GM23338 (cell line): ENCODE results near the gene GPR78. TPM values are rescaled to one million over a fixed set of nuclear protein-coding genes. Genes with fewer than 3 reads are reported as not detected.

Source experiments
- ATAC-seq: fragments of 200-7000 bp; cut with Tn5 transposase; 3 replicates; pipeline ENCODE4 v1.9.1; 2020
- DNase-seq: peaks from one replicate; pipeline ENCODE4 v3.0.0-alpha.2; 2015; ENCODE audit warnings: low spot score
- H2AFZ ChIP-seq: fragments of 200-600 bp; sonication (generic); 2 replicates; pipeline ENCODE4 v1.8.0; 2016; ENCODE audit warnings: antibody characterized with exemption, mild to moderate bottlenecking, moderate library complexity
- H3F3A ChIP-seq: fragments of 200-600 bp; sonication (generic); replicated peaks from 2 replicates; pipeline ENCODE4 v1.8.0; 2017; ENCODE audit warnings: antibody characterized with exemption, mixed run types, low read depth
- H3K27ac ChIP-seq: fragments of 200-600 bp; sonication (generic); 2 replicates; pipeline ENCODE4 v1.6.1; 2016; ENCODE audit warnings: low read depth
- H3K27me3 ChIP-seq: fragments of 200-600 bp; sonication (generic); 2 replicates; pipeline ENCODE4 v1.8.0; 2016; ENCODE audit warnings: mild to moderate bottlenecking, mixed run types, moderate library complexity; ENCODE audit not compliant: insufficient read depth
- H3K36me3 ChIP-seq: fragments of 200-600 bp; sonication (generic); 2 replicates; pipeline ENCODE4 v1.8.0; 2016; ENCODE audit warnings: mild to moderate bottlenecking; ENCODE audit not compliant: insufficient read depth
- H3K4me1 ChIP-seq: fragments of 200-600 bp; sonication (generic); 2 replicates; pipeline ENCODE4 v1.8.0; 2016; ENCODE audit warnings: mild to moderate bottlenecking, moderate library complexity; ENCODE audit not compliant: insufficient read depth
- H3K4me2 ChIP-seq: fragments of 200-600 bp; sonication (generic); 2 replicates; pipeline ENCODE4 v1.7.1; 2017; ENCODE audit warnings: mixed run types
- H3K4me3 ChIP-seq: fragments of 200-600 bp; sonication (generic); 2 replicates; pipeline ENCODE4 v1.6.1; 2016; ENCODE audit warnings: mixed run types
- H3K79me2 ChIP-seq: fragments of 200-600 bp; sonication (generic); replicated peaks from 2 replicates; pipeline ENCODE4 v1.8.0; 2017; ENCODE audit warnings: mild to moderate bottlenecking; ENCODE audit not compliant: insufficient read depth
- H3K9me2 ChIP-seq: fragments of 200-600 bp; sonication (generic); 2 replicates; pipeline ENCODE4 v1.8.0; 2017; ENCODE audit not compliant: insufficient read depth
- H4K20me1 ChIP-seq: fragments of 200-600 bp; sonication (generic); replicated peaks from 2 replicates; pipeline ENCODE4 v1.8.0; 2017; ENCODE audit warnings: mild to moderate bottlenecking; ENCODE audit not compliant: insufficient read depth
- H3K27ac Mint-ChIP-seq: 2 replicates; pipeline ENCODE4 v1.8.0; 2020; ENCODE audit warnings: inconsistent platforms, mild to moderate bottlenecking, moderate library complexity, mixed read lengths
- H3K27me3 Mint-ChIP-seq: 3 replicates; pipeline ENCODE4 v1.8.0; 2022; ENCODE audit warnings: low read depth, mild to moderate bottlenecking, moderate library complexity, mixed read lengths, inconsistent platforms; ENCODE audit not compliant: insufficient read depth, poor library complexity
- H3K36me3 Mint-ChIP-seq: 3 replicates; pipeline ENCODE4 v1.8.0; 2021; ENCODE audit warnings: low read depth, mild to moderate bottlenecking, inconsistent platforms, moderate library complexity, mixed read lengths
- H3K4me1 Mint-ChIP-seq: 3 replicates; pipeline ENCODE4 v1.8.0; 2020; ENCODE audit warnings: mild to moderate bottlenecking, inconsistent platforms, mixed read lengths
- H3K4me3 Mint-ChIP-seq: 3 replicates; pipeline ENCODE4 v1.8.0; 2021; ENCODE audit warnings: moderate library complexity, mild to moderate bottlenecking, inconsistent platforms, mixed read lengths
- H3K9me3 Mint-ChIP-seq: 3 replicates; pipeline ENCODE4 v1.8.0; 2020; ENCODE audit warnings: moderate library complexity, mild to moderate bottlenecking, inconsistent platforms, mixed read lengths
- CREB1 ChIP-seq: fragments of 250-450 bp; sonication (Bioruptor Pico); IDR thresholded peaks from 2 replicates; pipeline ENCODE4 v1.5.0; 2020; ENCODE audit warnings: low read depth, mild to moderate bottlenecking, moderate library complexity
- EZH2 ChIP-seq: fragments of 200-600 bp; sonication (generic); IDR thresholded peaks from one replicate; pipeline ENCODE4 v1.8.0; 2017; ENCODE audit warnings: antibody characterized with exemption, mild to moderate bottlenecking, low read depth; ENCODE audit not compliant: unreplicated experiment
- EZH2phosphoT487 ChIP-seq: fragments of 200-600 bp; sonication (generic); IDR thresholded peaks from one replicate; pipeline ENCODE4 v1.8.1; 2018; ENCODE audit warnings: antibody characterized with exemption; ENCODE audit not compliant: unreplicated experiment
- POLR2AphosphoS5 ChIP-seq: IDR thresholded peaks from 2 replicates; pipeline ENCODE4 v1.6.1; 2016; ENCODE audit warnings: antibody characterized with exemption, low read depth
- ZNF331 ChIP-seq: fragments of 250-450 bp; sonication (Bioruptor Pico); IDR thresholded peaks from 2 replicates; pipeline ENCODE4 v1.5.0; 2020; ENCODE audit warnings: low read depth, mild to moderate bottlenecking, moderate library complexity
- ZNF462 ChIP-seq: fragments of 250-450 bp; sonication (Bioruptor Pico); IDR thresholded peaks from 2 replicates; pipeline ENCODE4 v1.5.0; 2020; ENCODE audit warnings: mild to moderate bottlenecking, moderate library complexity
- polyA plus RNA-seq: library from polyadenylated mRNA; unstranded; fragments of >200 nt; fragmentation: Nextera tagmentation; extraction: Ambion mirVana; gene quantifications from 2 replicates; pipeline ENCODE4 v1.2.1, GENCODE V29; 2016
- total RNA-seq: library from RNA; depleted of rRNA; stranded (reverse); fragments of >200 nt; shearing (Covaris generic); gene quantifications from 2 replicates; pipeline ENCODE4 v1.2.3, GENCODE V29; 2014
- TF ChIP-seq, protein P1 (sequence below): IDR thresholded peaks from 2 replicates; pipeline ENCODE4 v1.6.1; 2016; ENCODE audit warnings: antibody characterized with exemption

The GPR78 gene
- total and polyA plus RNA-seq, 2 experiments from 2014 or later = 0.82 to 2.7 TPM

GRCh38 chr4:8615366-8615765, 35.2 kb downstream of the GPR78 start:
- no peak overlapping the region for H3K27ac ChIP-seq
- Mint-ChIP-seq H3K27me3 (peaks cover 19% of the 10 kb centered on the region), H3K36me3 (peaks cover 10% of the 10 kb centered on the region; the same call in 2 of the 3 replicates), H3K4me1 (peaks cover 3% of the 10 kb centered on the region; the same call in 1 of the 3 replicates), H3K9me3 (no peaks in the 10 kb centered on the region), H3K27ac (no peak overlapping the region), H3K4me3 (no peak overlapping the region)
- no peaks in the 10 kb centered on the region for H3K36me3 ChIP-seq
- H3K4me1 ChIP-seq = no peaks in the 10 kb centered on the region
- no peaks in the 10 kb centered on the region for H4K20me1 ChIP-seq
- H3F3A ChIP-seq = no peaks in the 10 kb centered on the region
- no peak overlapping the region for H3K4me3 ChIP-seq
- no peak for TF ChIP-seq EZH2
- TF ChIP-seq ZNF462 (CRISPR knock-in tag) = no peak
- TF ChIP-seq EZH2phosphoT487 = no peak
- no peak for TF ChIP-seq CREB1 (CRISPR knock-in tag)
- TF ChIP-seq ZNF331 (CRISPR knock-in tag) = no peak
- TF ChIP-seq POLR2AphosphoS5 = no peak
- TF ChIP-seq, protein P1, sequence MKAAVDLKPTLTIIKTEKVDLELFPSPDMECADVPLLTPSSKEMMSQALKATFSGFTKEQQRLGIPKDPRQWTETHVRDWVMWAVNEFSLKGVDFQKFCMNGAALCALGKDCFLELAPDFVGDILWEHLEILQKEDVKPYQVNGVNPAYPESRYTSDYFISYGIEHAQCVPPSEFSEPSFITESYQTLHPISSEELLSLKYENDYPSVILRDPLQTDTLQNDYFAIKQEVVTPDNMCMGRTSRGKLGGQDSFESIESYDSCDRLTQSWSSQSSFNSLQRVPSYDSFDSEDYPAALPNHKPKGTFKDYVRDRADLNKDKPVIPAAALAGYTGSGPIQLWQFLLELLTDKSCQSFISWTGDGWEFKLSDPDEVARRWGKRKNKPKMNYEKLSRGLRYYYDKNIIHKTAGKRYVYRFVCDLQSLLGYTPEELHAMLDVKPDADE = no peak
- H3K79me2 ChIP-seq = no peaks in the 10 kb centered on the region
- ATAC-seq (no peak), DNase-seq (no peak)
- H3K27me3 ChIP-seq = no peaks in the 10 kb centered on the region
- H3K4me2 ChIP-seq = no peak overlapping the region
- H2AFZ ChIP-seq = no peak overlapping the region
- no peaks in the 10 kb centered on the region for H3K9me2 ChIP-seq
